Osteoblast (primary cell): Measurements from ENCODE around the gene DACT3. TPM values are rescaled to one million over a fixed set of nuclear protein-coding genes. Genes with fewer than 3 reads are reported as not detected.
A peak's percentile ranks its signal among the peaks of the same experiment; 100 is the strongest.

Source experiments
- DNase-seq: peaks from one replicate; pipeline ENCODE4 v3.0.0; 2011; ENCODE audit warnings: low spot score, mixed read lengths; ENCODE audit not compliant: insufficient read length; ENCODE audit errors: missing footprints
- H2AFZ ChIP-seq: 2 replicates; pipeline ENCODE4 v1.6.0; 2011; ENCODE audit warnings: mild to moderate bottlenecking, low read length
- H3K27ac ChIP-seq: 2 replicates; pipeline ENCODE4 v1.5.1; 2011; ENCODE audit warnings: mild to moderate bottlenecking, low read depth, low read length, moderate library complexity
- H3K27me3 ChIP-seq: 2 replicates; pipeline ENCODE4 v1.6.0; 2012; ENCODE audit warnings: mild to moderate bottlenecking, control low read depth, inconsistent platforms, low read length, moderate library complexity; ENCODE audit not compliant: insufficient read depth
- H3K36me3 ChIP-seq: 2 replicates; pipeline ENCODE4 v1.5.1; 2011; ENCODE audit warnings: mild to moderate bottlenecking, low read length, control low read depth, moderate library complexity; ENCODE audit not compliant: insufficient read depth
- H3K4me1 ChIP-seq: 2 replicates; pipeline ENCODE4 v1.5.1; 2011; ENCODE audit warnings: mild to moderate bottlenecking, low read length, control low read depth, moderate library complexity; ENCODE audit not compliant: insufficient read depth
- H3K4me2 ChIP-seq: 2 replicates; pipeline ENCODE4 v1.6.0; 2011; ENCODE audit warnings: mild to moderate bottlenecking, low read length; ENCODE audit not compliant: insufficient read depth
- H3K4me3 ChIP-seq: fragments of 200-600 bp; sonication (generic); 3 replicates; pipeline ENCODE4 v1.5.1; 2012; ENCODE audit warnings: mild to moderate bottlenecking, low read length, inconsistent platforms; ENCODE audit not compliant: insufficient read depth
- H3K79me2 ChIP-seq: 2 replicates; pipeline ENCODE4 v1.6.0; 2012; ENCODE audit warnings: mild to moderate bottlenecking, low read length, control low read depth, inconsistent platforms; ENCODE audit not compliant: insufficient read depth
- H3K9me3 ChIP-seq: 2 replicates; pipeline ENCODE4 v1.5.1; 2011; ENCODE audit warnings: low read depth, low read length, control low read depth
- H4K20me1 ChIP-seq: 2 replicates; pipeline ENCODE4 v1.6.0; 2012; ENCODE audit warnings: mild to moderate bottlenecking, low read length, control low read depth; ENCODE audit not compliant: insufficient read depth
- CTCF ChIP-seq: IDR thresholded peaks from 2 replicates; pipeline ENCODE4 v1.5.1; 2011; ENCODE audit warnings: mild to moderate bottlenecking, low read depth, low read length, moderate library complexity; ENCODE audit errors: extremely low read depth
- total RNA-seq: library from RNA; depleted of rRNA; stranded (reverse); fragments of >200 nt; gene quantifications from 2 replicates; pipeline ENCODE4 v1.2.3, GENCODE V29; 2012

The DACT3 gene
- total RNA-seq, 1 donor: 1.8 TPM

GRCh38 chr19:46674416-46675178, 13.6 kb upstream of the DACT3 start:
- no peaks in the 10 kb centered on the region for H3K79me2 ChIP-seq
- no peaks in the 10 kb centered on the region for H3K27me3 ChIP-seq
- DNase-seq: no peak
- peaks cover 5% of the 10 kb centered on the region for H3K4me1 ChIP-seq
- H3K9me3 ChIP-seq: no peaks in the 10 kb centered on the region
- peaks cover 6% of the 10 kb centered on the region for H4K20me1 ChIP-seq
- H2AFZ ChIP-seq: no peak overlapping the region
- H3K36me3 ChIP-seq: peaks cover 28% of the 10 kb centered on the region
- H3K4me3 ChIP-seq: no peak overlapping the region
- H3K4me2 ChIP-seq: no peak overlapping the region
- no peak overlapping the region for H3K27ac ChIP-seq
- TF ChIP-seq CTCF: no peak

- no peak for TF ChIP-seq CTCF
- no peak overlapping the region for H3K4me2 ChIP-seq
- H3K79me2 ChIP-seq: no peaks in the 10 kb centered on the region
- H3K27ac ChIP-seq: no peak overlapping the region
- H3K27me3 ChIP-seq: no peaks in the 10 kb centered on the region
- peak; percentile 82 for DNase-seq
- H3K4me1 ChIP-seq: peaks cover 5% of the 10 kb centered on the region
- H2AFZ ChIP-seq: no peak overlapping the region
- no peaks in the 10 kb centered on the region for H4K20me1 ChIP-seq
- no peaks in the 10 kb centered on the region for H3K9me3 ChIP-seq
- no peak overlapping the region for H3K4me3 ChIP-seq
- peaks cover 17% of the 10 kb centered on the region for H3K36me3 ChIP-seq
Measured at GRCh38 chr19:46670813-46671212, 9.8 kb upstream of the DACT3 start.

- Histone ChIP-seq H3K27me3 (no peaks in the 10 kb centered on the region), H3K27ac (no peak overlapping the region), H3K4me1 (peaks cover 5% of the 10 kb centered on the region), H3K79me2 (no peaks in the 10 kb centered on the region), H3K36me3 (peaks cover 7% of the 10 kb centered on the region), H3K4me3 (no peak overlapping the region), H3K4me2 (no peak overlapping the region), H2AFZ (no peak overlapping the region), H4K20me1 (no peaks in the 10 kb centered on the region), H3K9me3 (no peaks in the 10 kb centered on the region)
- DNase-seq: no peak
- no peak for TF ChIP-seq CTCF
Measured at GRCh38 chr19:46668662-46669061, 7.7 kb upstream of the DACT3 start.

GRCh38 chr19:46665072-46665471, 4.1 kb upstream of the DACT3 start:
- peaks cover 11% of the 10 kb centered on the region for H3K4me1 ChIP-seq
- H3K27me3 ChIP-seq: no peaks in the 10 kb centered on the region
- H2AFZ ChIP-seq: no peak overlapping the region
- no peak for TF ChIP-seq CTCF
- H3K79me2 ChIP-seq: no peaks in the 10 kb centered on the region
- H3K27ac ChIP-seq: no peak overlapping the region
- H3K9me3 ChIP-seq: no peaks in the 10 kb centered on the region
- H3K4me3 ChIP-seq: no peak overlapping the region
- no peak overlapping the region for H3K4me2 ChIP-seq
- H3K36me3 ChIP-seq: no peaks in the 10 kb centered on the region
- H4K20me1 ChIP-seq: no peaks in the 10 kb centered on the region
- DNase-seq: no peak
